Activated CD4-positive, alpha-beta T cell treated with anti-CD3 and anti-CD28 coated beads for 24 hours (primary cell): Measurements from ENCODE around the gene FKTN.

Source experiments
- DNase-seq, 2 donors: peaks; one replicate each; pipeline ENCODE4 v3.0.0-alpha.2; 2020; ENCODE audit warnings: low read depth in 2 of 2

FKTN gene

DNA sequence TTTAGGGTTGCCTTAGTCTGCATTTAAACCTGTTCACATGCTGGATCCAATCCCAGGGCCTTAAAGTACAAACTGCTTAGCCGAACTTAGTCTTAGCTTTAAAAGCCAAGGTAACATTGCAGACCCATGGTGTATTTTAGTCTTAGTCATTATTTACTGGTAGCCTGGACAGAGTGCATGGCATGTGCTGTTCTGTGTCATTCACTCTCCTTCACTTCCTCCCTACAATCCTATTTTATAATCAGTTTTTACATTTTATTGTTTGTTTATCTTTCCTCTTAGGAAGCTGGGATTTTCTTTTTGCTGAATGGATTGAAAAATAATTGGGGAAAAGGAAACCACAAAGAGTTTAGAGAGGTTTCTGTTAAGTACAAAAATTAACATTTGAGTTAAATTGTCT is 74.9 kb downstream of the FKTN start:
- no peak for DNase-seq

DNA sequence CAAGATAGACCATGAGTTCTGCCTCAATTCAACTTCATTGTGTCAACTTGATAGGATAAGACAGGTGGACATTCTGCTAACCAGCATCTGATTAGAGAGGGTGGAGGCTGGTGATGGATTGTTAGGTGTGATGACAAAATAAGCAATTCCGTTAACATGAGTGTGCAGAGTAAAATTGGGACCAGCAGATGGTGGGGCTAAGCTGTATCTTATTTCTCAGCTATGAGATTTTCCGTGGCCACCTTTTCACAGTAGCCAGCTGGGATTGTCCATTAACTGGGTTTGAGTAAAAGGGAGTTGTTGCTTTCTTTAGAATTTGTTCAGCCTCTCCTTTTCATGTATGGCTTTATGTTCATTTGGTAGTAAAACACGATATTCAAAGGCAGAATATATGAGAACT is 75.5 kb downstream of the FKTN start:
- no peak for DNase-seq

DNA sequence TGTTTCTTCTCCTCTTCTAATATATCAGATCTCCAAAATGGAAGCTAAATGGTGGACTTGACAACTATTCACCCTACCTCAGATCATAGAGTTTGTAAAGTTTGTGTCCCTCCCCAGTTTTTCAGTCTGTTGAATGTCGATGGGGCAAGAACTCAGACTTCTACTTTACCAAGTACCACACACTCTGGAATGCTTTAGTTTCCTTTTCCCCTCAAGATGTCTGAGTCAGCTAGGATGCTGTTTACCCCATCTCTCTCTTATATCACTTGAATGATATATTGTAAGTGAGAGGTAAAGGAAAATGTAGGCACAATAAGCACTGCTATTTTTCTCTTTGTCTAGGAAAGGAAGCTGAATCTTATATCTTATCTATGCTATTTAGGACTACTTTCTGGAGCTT is 78.4 kb downstream of the FKTN start:
- no peak for DNase-seq

DNA sequence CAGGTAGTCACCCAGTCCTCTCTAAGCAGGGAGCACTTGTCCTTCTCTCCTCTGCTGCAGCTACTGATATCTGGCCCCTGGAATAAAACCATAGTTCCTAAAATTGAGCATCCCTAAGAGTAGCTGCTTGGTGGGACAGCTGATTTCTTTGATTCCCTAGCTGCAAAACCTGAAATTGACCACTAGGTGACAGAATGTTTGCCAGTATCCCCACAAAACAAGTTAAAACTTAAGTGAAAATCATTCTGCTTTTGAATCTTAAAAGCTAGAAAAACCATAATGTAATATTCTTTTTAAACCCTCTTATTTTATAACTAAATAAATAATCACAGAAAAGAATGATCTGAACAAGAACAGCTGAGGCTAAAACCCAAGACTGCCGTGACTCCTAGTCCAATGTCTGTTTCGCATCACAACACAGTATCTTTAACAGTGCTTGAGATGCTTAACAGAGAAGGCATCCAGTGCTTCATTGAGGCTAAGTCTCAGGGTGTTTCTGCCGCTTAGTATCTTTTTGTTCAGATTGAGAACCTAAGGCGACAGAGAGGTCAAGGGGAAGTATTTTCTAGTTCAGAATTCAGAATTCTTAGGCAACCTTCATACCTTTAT is 80.0 kb downstream of the FKTN start:
- DNase-seq: no peak

DNA sequence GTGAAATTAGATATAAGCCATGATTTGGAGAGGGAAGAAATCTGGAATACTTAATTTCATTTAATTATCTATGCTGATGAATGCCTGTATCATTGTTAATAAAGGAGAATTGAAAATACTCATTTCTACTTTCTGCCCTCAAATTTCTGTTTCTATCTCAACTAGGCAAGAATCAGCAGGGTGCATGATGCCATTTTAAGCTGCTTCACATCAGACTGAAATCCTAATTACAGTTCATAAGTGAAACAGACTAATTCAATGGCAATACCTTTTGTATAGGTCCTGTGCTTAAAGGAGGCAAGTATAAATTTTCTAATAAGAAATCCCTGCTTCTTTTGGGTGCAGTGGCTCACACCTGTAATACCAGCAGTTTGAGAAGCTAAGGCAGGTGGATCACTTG is 82.0 kb downstream of the FKTN start:
- no peak for DNase-seq

GRCh38 chr9:105643795-105644194 is 85.9 kb downstream of the FKTN start:
- no peak for DNase-seq

DNA sequence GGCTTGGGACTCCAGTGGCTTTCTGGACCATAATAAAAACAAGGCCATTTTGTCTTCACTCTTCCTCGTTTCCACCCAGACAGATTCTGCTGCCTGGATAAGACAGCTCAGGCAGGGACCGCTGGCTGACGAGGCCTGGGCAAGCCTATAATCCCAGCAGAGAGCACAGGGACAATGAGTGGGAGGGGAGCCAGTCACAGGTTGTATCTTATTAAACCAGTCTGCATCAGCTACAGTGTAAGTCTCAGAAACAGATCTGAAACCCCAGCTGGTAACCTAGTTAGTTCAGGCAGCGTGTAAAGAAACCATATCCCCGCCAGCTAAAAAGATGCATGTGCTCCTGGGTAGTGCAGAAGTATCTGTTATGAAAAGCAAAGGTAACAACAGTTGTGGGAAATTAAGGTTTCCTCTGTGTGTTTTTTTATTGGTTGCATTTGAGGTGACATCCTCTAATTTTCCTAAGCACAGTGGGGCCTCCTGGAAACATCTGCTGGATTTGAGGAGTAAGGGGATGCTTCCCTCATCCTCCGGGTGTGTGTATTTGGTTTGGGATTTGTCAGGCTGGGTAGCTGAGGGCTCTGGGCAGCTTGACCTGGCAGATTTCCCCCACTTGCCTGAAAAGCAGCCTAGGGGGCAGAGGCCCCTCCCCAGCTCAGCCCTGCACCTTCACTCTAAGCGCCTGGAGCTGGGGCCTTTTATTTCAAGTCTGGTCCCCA is 89.1 kb downstream of the FKTN start:
- DNase-seq: no peak

GRCh38 chr9:105647595-105648349 is 89.8 kb downstream of the FKTN start:
- DNase-seq: no peak

- DNase-seq: no peak
Observed at GRCh38 chr9:105651806-105652205, 93.9 kb downstream of the FKTN start.

- no peak for DNase-seq
Observed at GRCh38 chr9:105656131-105656921, 98.4 kb downstream of the FKTN start.

DNA sequence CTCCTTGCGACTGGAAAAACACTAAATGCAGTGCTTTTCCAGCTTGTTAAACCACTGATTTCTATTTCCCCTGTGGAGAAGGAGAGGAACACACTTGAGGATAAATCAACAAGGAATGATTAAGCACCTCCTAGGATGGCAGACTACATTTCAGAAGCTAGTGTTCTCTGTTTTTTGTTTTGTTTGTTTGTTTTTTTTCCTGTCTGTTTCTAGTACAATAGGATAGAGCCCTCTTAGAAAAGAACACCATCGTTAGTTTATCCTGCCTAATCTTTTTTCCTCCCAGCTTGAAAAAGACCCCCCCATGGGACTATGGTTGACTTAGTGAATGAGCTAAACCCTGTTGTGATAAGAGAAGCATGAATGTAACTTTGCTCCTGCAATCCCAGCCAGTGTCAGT is 100.4 kb downstream of the FKTN start:
- no peak for DNase-seq

- no peak for DNase-seq
Observed at GRCh38 chr9:105661011-105661410, 103.1 kb downstream of the FKTN start.

DNA sequence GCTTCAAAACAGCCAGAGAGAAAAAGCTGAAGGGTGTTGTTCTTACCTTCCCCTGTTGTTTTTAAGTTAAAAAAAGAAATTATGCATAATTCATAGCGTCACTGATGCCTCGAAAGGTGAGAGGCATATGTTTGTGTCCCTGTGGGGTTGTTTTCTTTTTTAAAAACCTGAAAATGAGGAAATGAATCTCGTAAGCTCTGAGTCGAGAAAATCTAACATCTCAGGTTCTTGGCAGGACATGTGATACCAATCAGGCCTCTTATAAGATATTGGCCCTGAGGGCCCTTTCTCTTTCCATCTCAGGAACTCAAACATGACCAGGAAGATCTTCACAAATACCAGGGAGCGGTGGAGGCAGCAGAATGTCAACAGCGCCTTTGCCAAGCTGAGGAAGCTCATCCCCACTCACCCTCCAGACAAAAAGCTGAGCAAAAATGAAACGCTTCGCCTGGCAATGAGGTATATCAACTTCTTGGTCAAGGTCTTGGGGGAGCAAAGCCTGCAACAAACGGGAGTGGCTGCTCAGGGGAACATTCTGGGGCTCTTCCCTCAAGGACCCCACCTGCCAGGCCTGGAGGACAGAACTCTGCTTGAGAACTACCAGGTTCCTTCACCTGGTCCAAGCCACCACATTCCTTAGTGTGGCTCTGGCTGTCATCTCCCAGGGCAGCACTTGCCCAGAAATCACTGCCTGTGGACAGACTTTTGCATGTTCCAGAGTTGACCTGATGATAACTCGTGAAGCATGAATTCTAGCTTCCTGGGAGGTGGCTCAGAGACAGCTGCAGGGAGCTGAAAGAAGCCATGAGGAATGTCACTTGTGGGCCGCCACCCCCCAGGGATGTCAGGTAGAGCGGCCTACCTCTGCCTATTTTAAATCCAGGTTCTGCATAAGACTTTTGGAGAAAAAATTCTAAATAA is 104.5 kb downstream of the FKTN start, which contains the start of gene TAL2:
TSS of gene TAL2 (plus strand) at position 274 of the 921 bp plus-strand sequence. CDS start at position 314, 40 bp downstream.
- no peak for DNase-seq

DNA sequence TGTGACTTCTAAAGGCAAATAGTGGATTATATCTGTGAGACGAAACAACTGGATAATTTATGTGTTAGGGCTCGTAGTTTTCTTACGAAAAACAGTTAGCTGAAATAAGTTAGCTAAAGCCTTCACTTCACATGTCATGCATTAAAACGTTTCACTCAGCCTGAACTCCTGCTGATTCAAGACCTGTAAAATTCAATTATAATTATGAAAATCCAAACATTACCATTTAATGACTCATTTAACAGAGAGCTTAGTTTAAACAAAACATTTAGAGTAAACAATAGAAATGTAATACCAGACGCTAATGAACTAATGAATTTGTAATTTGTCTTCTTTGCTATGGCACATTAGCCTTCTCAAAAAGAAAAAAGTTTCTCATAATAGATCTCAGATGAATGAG is 106.0 kb downstream of the FKTN start:
- DNase-seq: no peak

DNA sequence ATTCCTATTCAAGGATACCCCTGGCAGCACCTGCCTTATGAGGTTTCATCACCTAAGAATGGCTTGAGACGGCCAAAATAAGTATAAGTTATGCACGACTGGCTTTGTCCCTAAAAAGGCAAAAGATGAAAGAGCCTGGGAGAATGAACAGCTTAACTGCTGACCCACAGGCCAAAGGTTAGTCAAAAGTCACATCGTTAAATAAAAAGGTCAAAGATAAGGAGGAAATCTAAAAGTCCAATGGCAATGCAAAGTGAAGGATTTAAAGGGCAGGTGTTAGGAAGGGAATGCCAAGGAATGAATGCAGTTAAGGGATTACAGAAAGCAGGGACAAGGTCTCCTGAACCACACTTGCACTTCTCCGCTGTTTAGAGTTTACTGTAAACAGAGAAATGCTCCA is 109.9 kb downstream of the FKTN start:
- DNase-seq: no peak

- DNase-seq: no peak
Observed at GRCh38 chr9:105670315-105670714, 112.4 kb downstream of the FKTN start.

DNA sequence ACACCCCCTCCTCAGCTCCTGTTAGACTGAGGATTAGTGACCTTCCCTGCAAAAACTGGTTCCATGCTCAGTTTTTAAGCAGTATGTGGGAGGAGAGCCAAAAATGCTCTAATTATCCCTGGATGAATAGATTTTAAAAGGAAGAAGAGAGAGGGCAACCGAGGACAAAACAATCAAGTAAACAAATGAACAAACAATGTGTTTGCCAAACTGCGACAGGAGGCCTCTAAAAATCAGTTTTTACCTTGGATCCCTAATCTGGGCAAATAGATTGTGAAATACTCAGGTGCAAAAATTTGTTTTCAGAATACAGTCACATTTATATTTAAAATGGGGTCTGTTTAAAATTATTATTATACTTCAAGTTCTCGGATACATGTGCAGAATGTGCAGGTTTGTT is 112.8 kb downstream of the FKTN start:
- no peak for DNase-seq

DNA sequence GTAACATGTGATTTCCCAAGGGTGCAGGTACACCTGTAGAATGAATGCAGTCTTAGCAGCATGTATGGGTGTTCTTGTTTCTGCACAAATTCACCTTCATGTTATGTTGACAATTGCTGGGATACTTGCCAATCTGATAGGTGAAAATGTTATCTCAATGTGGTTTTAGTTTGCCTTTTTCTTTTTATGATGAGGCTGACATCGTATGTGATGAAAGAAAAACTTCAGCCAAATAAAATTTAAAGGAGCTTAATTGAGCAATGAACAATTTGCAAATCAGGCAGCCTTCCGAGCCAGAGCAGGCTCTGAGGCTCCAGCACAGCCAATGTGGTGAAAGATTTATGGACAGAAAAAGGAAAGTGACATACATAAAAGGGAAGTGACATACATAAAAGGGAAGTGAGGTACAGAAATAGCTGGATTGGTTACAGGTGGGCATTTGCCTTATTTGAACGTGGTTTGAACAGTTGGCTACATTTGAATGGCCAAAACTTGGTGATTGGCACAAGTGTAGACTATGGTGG is 114.8 kb downstream of the FKTN start:
- DNase-seq: no peak

DNA sequence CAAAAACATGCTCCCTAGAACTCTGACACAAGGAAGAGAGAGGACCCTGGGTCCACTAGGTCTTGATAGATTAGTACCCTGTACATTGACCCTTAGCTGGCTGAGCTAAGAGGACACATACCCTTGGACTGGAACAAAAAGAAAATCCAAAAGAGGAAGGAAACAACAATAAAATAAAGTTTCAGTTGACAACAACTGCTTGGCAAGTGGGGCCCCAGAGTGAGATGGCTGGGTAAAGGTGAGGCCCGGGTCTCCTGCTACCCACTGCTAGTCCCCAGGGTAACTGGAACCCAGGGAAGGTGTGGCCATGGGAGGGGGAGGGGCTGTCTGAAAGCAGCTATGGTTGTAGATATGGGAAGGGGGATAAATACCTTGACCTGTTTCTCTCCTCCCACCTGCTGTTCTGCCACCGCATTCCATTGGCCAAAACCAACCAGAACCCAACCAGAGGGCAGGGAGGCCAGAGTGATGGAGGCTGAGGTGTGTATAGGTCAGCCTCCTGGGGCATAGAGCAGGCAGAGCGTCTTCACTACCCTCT is 116.0 kb downstream of the FKTN start:
- DNase-seq: no peak

DNA sequence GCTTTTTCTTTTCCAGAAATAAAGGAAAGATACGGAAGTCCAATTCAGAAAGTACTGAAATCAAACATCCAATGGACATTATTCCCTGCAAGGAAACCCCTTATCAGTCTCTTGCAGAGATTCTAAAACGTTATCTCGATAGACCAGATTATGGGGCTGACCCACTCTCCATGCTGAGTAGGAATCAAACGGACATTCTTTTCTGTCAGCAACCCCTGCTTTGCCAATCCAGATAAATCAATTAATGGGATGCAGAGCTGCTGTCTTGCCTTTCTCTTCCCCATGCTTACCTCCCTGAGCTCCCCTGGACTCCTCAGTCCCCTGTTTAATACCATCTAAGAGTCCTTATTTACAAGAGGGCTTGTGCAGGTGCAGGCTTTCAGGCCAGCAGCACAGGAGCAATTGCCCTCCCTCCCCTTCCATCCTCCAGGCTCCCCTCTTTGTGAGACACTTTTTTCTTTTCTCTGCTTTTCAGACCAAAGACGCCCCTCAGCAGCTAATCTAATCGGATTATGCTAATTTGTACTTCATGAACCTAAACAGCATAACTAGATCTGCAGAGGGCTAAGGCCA is 118.5 kb downstream of the FKTN start:
- no peak for DNase-seq
